Left lobe of liver (tissue), 2 donors: Measurements from ENCODE around the gene OR51E1. TPM values are rescaled to one million over a fixed set of nuclear protein-coding genes. Genes with fewer than 3 reads are reported as not detected.

Experiments used
- ATAC-seq: fragments of 200-7000 bp; cut with Tn5 transposase; one replicate; pipeline ENCODE4 v1.9.1; 2020; ENCODE audit warnings: mild to moderate bottlenecking, moderate library complexity
- DNase-seq: peaks from one replicate; pipeline ENCODE4 v3.0.0-alpha.2; 2020; ENCODE audit warnings: low spot score
- total RNA-seq: library from RNA; stranded (reverse); gene quantifications from one replicate; pipeline ENCODE4 v1.2.1, GENCODE V29; 2021
- donor health status: DM: no; HTN: no; CAD: no; lungs with moderate emphysema.
- donor health status: DM: no; HTN: yes; CAD: no.

Gene OR51E1
- total RNA-seq, 1 donor from 2014 or later: not detected

DNA sequence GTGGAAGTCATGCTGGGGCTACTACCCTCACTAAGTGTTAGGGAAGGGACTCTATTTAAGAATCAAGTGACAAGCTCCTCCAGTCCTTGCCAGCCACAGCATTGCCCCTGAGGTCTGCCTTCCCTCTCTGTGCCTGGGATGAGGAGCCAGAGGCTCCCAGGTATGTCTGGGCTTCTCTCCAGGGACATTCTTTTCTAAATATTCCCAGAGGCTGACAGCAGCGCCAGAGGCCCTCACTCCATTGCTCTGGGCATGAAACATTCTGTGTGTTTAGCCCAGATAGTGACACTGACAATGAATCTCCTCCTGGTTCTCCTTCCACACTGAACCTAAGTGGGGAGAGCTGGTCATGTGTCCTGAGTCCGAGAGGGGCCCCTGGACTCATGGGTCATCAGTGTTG, 2.2 kb downstream of the OR51E1 start:
- ATAC-seq: no peak

DNA sequence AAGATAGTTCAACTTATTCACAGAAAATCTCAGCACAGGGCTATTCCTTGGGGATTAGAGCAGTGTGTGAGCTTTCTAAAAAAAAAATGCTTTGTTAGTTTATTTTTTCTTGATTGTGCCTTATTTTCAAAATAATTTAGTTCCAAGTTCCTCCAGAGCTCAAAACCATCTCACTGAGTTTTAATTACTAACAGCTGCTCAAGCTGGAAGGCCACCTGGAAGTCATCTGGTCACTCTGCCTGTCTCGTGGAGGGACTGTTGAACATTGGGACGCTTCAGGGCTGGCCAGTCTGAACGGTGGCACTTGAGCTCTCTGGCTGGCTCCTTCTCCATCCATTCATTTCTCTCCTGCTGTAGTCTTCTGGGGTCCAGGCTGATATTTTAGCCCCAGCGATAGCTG, 4.0 kb downstream of the OR51E1 start:
- no peak for ATAC-seq
- DNase-seq: no peak

More for the DNA sequence above, 2.2 kb downstream of the OR51E1 start:
- no peak for DNase-seq

DNA sequence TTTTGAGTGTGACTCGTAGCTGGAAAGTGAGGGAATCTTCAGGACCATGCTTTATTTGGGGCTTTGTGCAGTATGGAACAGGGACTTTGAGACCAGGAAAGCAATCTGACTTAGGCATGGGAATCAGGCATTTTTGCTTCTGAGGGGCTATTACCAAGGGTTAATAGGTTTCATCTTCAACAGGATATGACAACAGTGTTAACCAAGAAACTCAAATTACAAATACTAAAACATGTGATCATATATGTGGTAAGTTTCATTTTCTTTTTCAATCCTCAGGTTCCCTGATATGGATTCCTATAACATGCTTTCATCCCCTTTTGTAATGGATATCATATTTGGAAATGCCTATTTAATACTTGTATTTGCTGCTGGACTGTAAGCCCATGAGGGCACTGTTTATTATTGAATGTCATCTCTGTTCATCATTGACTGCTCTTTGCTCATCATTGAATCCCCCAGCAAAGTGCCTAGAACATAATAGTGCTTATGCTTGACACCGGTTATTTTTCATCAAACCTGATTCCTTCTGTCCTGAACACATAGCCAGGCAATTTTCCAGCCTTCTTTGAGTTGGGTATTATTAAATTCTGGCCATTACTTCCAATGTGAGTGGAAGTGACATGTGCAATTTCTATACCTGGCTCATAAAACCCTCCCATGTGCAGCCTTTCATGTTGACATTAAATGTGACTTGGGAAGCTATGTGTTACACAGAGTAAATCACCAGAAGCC, 11.0 kb downstream of the OR51E1 start:
- ATAC-seq (no peak), DNase-seq (no peak)

DNA sequence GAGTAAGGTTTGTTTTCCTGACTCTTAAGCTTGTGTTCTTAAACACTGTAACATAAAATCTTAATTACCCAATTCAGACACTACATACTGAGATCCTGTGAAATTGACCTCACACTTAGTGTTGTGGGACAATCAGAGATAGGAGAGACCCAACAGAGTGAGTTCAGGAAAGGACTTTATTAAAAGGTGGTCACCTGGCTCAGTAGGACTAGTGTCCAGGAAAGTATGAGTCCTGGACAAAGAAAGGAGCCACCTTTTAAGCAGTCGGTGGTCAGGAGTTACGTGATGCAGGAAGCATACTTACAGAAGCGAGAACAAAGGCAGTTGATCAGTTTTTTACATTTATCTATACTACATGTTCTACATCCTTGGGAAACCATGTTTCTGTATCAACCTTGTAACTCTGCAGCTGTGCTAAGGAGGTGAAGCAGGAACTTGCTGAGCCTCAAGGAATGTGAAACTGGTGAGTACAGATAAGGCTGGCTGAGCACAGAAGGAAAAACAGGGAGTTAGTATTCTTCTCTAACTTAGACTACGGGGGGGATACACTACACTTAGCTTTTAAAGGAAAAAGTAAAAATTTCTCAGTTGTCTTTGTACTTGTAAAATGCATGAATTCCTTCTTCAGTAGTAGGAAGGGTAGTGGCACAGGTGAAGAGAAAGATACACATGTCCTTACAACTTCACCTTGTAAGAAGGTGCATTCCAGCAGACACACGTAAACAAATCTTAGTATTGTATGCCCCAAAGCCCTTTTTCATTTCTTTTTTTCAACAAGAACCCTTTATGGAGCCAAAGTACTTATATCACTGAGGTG, 15.1 kb downstream of the OR51E1 start:
- ATAC-seq: no peak
- no peak for DNase-seq

DNA sequence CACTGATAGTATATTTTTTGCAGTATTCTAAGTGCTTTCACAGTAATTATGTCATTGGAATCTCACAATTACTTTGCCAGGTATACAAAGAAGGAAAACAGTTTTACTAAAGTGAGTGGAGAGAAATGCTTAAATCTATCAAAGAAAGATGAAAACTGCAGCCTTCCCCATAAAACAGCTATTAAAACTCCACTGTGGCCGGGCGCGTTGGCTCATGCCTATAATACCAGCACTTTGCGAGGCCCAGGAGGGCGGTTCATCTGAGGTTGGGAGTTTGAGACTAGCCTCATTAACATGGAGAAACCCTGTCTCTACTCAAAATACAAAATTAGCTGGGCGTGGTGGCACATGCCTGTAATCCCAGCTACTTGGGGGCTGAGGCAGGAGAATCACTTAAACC, 19.1 kb downstream of the OR51E1 start:
- no peak for ATAC-seq
- no peak for DNase-seq

DNA sequence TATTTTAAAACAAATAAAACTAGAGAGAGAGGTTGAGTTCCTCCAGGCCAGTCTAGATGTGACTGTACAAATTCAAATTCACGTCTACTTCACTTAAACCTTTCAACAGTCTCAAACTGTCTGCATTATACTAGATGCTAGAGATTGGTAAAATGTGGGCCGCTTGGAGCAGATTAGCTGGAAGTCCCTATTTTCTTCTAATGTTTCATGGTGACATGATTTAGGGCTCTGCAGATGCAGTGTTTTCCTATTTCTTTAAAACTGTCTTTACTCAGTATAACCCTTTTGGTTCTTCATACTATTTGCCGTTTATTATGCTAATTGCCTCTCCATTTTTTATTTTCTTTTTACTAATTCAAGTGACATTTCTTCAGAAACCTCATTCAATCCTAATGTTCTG, 20.4 kb downstream of the OR51E1 start:
- ATAC-seq (no peak), DNase-seq (no peak)

DNA sequence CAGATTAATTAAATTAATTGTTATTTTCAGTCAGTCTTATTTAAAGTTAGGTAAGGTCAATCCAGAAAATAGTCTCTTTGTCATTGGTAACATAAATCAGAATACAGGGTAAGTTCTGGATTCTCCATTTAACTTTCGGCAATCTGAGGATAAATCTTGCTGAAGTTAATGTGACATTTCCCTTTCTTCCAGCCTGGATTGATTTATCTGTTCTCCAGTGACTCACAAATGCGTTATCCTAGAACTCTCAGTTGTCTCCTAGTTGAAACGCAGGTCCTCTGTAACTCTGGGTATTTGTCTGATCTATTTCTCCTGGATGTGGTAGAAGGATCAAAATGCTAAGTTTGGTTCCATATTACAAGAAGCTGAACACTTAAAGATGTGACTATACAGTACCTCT, 21.0 kb downstream of the OR51E1 start:
- ATAC-seq (no peak), DNase-seq (no peak)

DNA sequence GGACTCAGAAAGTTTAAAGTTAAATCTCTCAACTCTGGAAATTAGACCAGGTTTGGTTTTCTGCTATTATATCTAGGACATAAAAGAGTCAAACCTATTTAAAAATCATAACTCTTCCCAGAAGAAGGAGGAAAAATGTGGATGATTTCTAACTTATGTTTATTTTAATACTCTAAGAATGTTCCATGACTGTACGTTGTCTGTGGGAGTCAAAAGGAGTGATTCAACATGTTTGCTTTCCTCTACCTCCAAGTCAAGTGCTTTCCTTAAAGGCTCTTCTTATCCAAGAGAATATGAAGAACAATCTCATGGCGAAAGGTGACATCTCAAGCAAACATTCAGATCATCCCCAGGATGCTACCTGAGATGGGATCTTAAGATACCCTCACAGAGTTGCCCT, 21.6 kb downstream of the OR51E1 start:
- ATAC-seq: no peak

DNA sequence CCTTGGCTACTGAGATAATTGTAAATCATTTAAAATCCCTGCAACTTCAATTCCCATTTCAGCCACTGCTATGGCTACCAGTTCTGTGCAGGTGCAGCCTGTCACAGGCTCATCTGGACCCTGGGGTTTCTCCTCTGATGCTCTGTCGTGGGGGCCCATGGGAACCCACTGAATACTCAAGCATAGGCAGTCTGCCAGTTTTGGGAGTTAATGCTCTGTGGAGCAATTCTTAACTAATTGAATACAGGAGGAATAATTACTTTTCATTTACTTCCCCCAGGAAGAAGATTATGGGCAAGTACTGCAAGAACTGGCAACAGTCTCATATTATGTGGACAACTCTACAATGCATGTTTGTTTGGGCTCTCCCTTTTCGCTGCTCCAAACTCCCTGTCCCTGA, 28.0 kb downstream of the OR51E1 start:
- DNase-seq (no peak), ATAC-seq (no peak)

More for the DNA sequence above, 21.6 kb downstream of the OR51E1 start:
- DNase-seq: no peak

DNA sequence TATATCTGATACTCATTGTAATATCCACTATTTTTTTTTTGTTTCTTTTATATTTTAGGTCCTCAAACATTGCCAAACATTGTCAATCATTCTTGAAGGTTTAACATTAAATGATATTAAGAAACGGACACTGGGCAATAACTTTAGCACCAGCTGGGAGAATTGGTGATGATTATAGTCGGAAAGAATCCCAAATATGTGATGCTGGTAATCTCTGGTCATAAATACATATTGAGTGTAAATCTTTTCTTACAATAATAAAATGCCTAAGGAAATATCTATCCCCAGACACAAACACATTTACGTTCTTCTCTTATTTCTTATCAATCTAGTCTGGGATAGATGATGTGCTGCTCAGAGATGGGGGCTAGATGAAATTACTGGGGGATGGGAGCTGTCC, 28.7 kb downstream of the OR51E1 start:
- no peak for ATAC-seq
- no peak for DNase-seq

DNA sequence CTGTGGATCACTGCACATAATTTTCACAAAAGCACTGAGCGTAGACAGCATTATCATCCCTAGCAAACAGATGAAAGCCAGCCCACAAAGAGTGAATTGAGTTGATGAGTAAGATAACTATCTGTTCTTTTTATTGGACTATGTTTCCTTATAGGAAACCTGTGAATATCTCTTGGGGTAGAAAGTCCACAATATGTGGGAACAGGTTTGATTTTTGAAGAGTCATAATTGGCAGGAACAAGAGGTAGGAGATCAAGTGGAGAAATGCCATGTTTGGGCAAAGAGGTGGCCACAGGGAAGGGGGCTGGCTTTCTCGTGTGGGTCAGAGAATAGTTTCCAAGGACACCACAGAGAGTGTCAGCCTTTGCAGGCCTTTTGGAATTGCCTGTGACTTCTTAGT, 30.0 kb downstream of the OR51E1 start:
- ATAC-seq: no peak

DNA sequence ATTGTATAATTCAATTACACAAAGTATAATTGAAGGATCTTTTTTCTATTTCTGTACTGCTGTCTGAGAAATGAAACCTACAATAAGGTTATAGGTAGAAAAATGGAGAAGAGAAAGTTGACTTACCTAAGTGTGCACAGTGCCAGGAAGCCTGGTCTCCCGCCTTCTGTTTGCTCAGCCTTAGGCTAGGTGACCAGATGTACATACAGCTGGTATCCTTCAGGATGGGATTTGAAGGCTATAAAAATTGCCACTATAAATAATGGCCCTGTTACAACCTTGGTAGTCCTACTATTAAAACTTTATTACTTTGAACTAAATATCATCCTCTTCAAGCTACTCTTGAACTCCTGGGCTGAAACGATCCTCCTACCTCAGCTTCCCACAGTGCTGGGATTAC, 34.2 kb downstream of the OR51E1 start:
- no peak for DNase-seq
- no peak for ATAC-seq

More for the DNA sequence above, 30.0 kb downstream of the OR51E1 start:
- no peak for DNase-seq

DNA sequence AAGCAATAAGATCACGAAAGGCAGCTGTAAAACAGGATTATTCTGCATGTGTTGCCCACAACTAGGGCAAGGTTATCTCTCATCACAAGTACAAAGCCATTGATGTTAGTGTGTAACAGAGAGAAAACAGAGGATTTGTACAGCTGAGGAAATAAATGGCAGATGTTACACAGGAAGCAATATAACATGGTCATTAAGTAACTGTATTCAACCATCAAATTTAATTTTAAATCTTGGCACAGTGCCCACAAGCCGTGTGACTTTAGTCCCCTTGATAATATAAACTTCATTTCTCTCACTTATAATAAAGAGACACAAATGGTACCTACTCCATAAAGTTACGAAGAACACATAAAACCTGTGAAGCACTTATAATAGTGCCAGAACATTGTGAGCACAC, 36.6 kb downstream of the OR51E1 start:
- no peak for ATAC-seq
- DNase-seq: no peak

DNA sequence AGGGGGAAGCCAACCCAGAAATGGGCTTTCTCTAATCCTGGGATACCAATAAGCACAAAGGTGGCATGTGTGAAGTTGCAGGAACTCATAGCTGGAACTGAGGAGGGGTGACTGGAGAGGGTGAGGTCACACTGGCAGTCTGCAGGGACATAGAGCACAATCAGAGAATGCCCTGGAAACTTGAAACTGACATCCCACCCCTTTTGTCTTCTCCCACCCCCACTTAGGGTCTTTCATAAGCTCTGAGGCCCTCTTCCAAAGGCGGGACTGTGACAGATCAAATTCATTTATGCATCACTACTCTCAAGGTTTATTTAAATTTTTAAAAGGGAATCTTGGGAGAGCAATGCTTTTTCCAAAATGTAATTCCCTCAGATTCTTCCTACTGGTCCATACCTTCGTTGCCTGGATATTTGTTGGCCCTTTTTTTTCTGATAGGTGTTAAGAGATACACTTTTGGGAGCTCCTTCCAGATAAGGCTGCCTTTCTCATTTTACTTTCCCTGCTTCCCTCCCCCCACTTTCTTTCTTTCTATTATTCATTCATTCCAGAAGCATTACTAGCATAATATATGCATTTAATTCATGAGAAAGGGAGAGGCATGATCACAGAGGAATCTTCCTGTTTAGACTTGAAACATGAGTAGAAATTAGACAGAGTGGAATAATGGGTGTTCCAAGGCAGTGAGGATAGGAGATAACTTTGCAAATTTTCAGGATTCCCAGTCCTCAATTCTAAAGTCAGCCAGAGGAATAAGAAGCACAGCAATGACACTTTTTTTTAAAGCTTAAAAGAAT, 39.0 kb downstream of the OR51E1 start:
- ATAC-seq (no peak), DNase-seq (no peak)

DNA sequence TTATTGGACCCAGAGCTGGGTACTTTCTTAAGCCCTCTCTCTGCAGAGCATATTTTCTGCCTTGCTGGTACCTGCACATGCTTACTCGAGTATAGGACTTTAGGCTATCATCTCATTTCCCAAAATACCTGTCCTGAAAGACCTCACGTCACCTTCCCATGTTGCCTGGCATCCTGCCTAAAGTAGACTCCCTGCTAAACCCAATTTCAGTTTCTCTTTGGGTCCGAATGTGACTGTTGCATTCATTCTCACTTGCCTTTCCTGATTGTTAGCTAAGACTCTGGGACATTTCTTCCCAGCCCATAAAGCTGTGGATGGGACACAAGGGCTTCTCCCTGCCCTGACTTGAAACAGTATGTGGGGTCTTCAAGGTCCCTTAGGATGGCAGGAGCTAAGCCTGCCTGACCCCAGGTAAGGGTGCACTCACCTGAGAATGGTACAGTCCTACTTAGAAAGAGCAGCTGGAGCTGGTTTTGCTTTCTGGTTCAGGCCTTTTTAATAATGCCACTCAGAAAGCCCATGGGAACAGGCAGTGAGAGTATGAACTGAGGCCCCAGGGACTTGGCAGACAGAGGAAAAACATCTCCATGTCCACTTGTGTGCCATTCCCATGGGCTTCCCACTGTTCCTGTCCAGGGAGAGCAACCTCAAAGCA, 41.0 kb downstream of the OR51E1 start:
- DNase-seq: no peak
- ATAC-seq: no peak

DNA sequence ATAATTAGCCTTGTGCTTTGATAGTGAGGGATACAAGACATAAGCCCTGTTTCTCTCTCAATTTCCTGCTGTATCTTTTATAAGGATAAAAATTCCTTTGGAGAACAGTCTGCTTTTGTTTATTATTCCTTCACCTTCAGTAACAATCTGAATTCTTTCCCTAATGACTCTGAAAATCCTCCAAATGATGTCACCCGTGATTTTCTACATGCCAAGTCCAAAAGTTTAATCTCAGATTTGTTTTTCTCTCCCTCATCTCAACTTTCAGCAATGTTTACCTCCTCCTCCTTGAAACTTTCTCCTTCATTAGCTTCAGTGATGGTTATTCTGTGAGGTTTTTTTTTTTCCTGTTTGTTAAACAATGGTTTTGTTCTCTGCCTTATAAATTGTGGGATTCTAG, 51.7 kb downstream of the OR51E1 start:
- no peak for ATAC-seq
- no peak for DNase-seq

DNA sequence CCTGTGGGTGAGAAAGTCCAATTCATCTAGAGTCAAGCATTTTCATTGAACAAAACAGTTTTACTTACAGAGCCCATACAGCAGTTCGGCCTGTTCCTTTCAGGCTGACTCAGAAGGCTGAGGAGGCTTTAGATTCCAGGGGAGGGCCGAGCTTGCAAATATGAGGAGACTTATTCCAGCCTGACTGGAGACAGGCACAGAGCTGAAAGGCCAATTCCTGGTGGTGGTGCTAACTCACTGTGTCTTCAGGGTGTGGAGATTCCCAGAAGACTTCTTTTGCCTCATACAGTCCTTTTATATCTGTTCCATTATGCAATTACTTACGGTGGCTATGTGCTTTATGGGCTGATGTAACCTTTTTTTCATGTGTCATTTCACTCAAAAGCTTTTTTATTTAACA, 53.8 kb downstream of the OR51E1 start, which contains the start of gene OR51E2:
Gene OR51E2, minus strand, starts transcription at position 269 of the 400 bp plus-strand sequence. CDS start 15,142 bp downstream, outside the sequence.
- DNase-seq: no peak
- ATAC-seq: no peak

DNA sequence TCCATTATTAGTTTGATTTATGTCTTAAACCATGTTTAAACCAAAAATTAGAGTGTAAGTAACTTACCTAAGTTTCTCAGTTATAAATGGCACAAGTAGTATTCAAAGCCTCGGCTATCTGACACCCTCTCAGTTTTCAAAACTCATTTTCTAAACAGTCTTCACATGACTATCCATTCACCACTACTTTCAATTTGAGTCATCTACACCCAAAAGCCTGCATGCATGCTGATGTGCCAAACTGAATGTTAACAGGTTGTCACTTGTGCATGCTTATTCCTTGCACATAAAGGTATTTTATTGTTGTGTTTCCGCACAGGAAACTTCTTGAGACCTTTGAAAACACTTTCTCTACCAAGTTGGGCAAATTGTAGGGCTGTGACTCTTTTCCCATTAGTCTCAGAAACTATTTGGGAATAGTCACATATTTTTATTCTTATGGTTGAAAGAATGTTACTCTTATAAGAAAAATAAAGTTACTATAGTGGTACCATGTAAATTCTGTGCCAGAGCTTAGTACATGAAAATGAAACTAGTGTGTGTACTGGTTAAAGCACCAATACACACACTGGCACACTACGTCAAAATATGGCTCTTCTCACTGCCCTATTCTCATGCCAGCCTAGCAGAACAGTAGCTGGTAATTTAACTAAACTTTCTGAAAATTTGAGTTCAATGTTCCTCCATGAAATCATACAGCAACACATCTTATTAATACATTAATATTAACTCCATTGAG, 56.1 kb downstream of the OR51E1 start:
- ATAC-seq (no peak), DNase-seq (no peak)

DNA sequence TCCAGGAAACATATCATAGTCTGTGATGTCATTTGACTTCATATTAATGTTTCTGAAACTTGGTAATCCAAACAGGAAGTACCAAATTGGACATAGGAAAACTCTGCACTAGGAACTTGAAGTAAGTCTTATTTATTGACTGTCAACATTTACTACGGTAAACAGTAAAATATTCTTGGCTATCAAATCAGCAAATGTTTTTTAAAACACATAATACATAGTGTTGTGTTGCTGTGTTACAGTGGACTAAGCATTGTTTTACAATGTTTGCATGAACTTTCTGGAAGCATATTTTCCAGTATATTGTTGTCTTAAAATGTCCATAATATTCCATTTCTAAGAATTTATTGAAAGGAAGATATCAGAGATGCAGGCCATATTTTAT, 56.6 kb downstream of the OR51E1 start:
- DNase-seq (no peak), ATAC-seq (no peak)
